ENCODE data around the gene ARFGAP1.

Gene ARFGAP1

GRCh38 chr20:63259734-63260460 is 12.7 kb upstream of the ARFGAP1 start:
- no peak for DNase-seq (ENCODE audit: low read depth)

- no peak for DNase-seq (ENCODE audit: low read depth)
Measured at GRCh38 chr20:63260521-63260920, 12.1 kb upstream of the ARFGAP1 start.

- no peak for DNase-seq (ENCODE audit: low read depth)
Measured at GRCh38 chr20:63261060-63261794, 11.4 kb upstream of the ARFGAP1 start.

- DNase-seq (ENCODE audit: low read depth), result no peak
Measured at GRCh38 chr20:63261795-63262528, 10.7 kb upstream of the ARFGAP1 start.

- DNase-seq (ENCODE audit: low read depth), result no peak
Measured at GRCh38 chr20:63262836-63263235, 9.8 kb upstream of the ARFGAP1 start.

- no peak for DNase-seq (ENCODE audit: low read depth)
Measured at GRCh38 chr20:63264000-63264399, 8.6 kb upstream of the ARFGAP1 start.

- no peak for DNase-seq (ENCODE audit: low read depth)
Measured at GRCh38 chr20:63264519-63264918, 8.1 kb upstream of the ARFGAP1 start.

GRCh38 chr20:63265891-63266515 is 6.6 kb upstream of the ARFGAP1 start:
- no peak for DNase-seq (ENCODE audit: low read depth)

GRCh38 chr20:63267691-63268090 is 4.9 kb upstream of the ARFGAP1 start:
- no peak for DNase-seq (ENCODE audit: low read depth)

- no peak for DNase-seq (ENCODE audit: low read depth)
Measured at GRCh38 chr20:63268256-63268655, 4.4 kb upstream of the ARFGAP1 start.

GRCh38 chr20:63268671-63269439 is 3.8 kb upstream of the ARFGAP1 start:
- no peak for DNase-seq (ENCODE audit: low read depth)

GRCh38 chr20:63269724-63270123 is 2.9 kb upstream of the ARFGAP1 start:
- no peak for DNase-seq (ENCODE audit: low read depth)

GRCh38 chr20:63270606-63271325 is 1.8 kb upstream of the ARFGAP1 start:
- no peak for DNase-seq (ENCODE audit: low read depth)

- no peak for DNase-seq (ENCODE audit: low read depth)
Measured at GRCh38 chr20:63273059-63273579, 506 bp downstream of the ARFGAP1 start.

GRCh38 chr20:63273635-63274380 is 1.2 kb downstream of the ARFGAP1 start:
- no peak for DNase-seq (ENCODE audit: low read depth)

GRCh38 chr20:63274381-63275228 is 2.0 kb downstream of the ARFGAP1 start:
- no peak for DNase-seq (ENCODE audit: low read depth)

GRCh38 chr20:63275825-63276224 is 3.2 kb downstream of the ARFGAP1 start:
- no peak for DNase-seq (ENCODE audit: low read depth)

- no peak for DNase-seq (ENCODE audit: low read depth)
Measured at GRCh38 chr20:63276956-63277355, 4.3 kb downstream of the ARFGAP1 start.

Data from stimulated activated CD8-positive, alpha-beta memory T cell treated with anti-CD3 and anti-CD28 coated beads, Interleukin-4, amount 100 ng/mL, for 24 hours (primary cell).